ENCODE measurements around the gene LRRC3.

DNA sequence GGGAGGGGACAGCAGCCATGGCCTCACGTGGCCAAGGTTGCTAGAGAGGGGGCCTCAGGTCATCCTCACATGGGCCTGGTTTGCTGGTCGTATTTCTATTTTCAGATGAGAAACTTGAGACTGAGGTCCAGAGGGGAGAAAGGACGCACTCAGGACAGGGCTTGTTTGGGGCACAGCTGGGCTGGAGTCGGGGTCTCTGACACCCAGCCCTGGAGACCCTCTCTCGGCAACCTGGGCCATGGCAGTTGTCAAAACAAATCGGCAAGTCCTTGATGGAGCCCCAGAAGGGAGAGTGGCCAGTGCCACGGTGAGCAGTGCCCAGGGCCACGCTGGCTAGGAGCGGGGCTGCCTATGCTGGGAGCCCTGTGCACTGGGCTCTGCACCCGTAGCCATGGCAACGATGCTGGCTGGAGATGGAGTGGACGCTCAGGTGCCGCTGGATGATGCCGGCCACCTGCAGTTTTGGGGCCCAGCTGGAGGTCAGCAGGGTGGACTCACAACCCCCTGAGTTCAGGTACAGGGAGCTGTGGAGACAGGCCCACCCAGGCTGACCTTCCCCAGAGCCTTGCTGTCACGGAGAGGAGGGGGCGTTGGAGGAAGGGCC lies 11.1 kb downstream of the LRRC3 start:
- TF ChIP-seq CTCF (IDR thresholded peaks at IDR 0.05) (no peak), POLR2A (IDR thresholded peaks at IDR 0.05) (no peak)
